Gastroesophageal sphincter (tissue), 4 donors: Measurements from ENCODE around the gene RAB28. TPM values are rescaled to one million over a fixed set of nuclear protein-coding genes. Genes with fewer than 3 reads are reported as not detected.

Experiments
- ATAC-seq: fragments of 150-250 bp; one replicate; pipeline ENCODE4 v1.9.1; 2016; ENCODE audit warnings: mild to moderate bottlenecking, moderate library complexity
- H3K27ac ChIP-seq, 4 donors: fragments of 200-600 bp; sonication (generic) in 3 of 4; 1 replicate in 3 of 4; 2 replicates in 1 of 4; pipeline ENCODE4 v1.5.1; 2016 to 2019
- H3K27me3 ChIP-seq: fragments of 200-600 bp; sonication (generic); one replicate; pipeline ENCODE4 v1.5.1; 2019
- H3K36me3 ChIP-seq, 2 donors: fragments of 200-600 bp; sonication (generic); one replicate each; pipeline ENCODE4 v1.5.1; 2019; ENCODE audit warnings: control low read depth in 1 of 2
- H3K4me1 ChIP-seq, 3 donors: fragments of 200-600 bp; sonication (generic); 1 replicate in 2 of 3; 2 replicates in 1 of 3; pipeline ENCODE4 v1.5.1; 2016 to 2019; ENCODE audit warnings: control low read depth in 2 of 3
- H3K4me3 ChIP-seq, 2 donors: fragments of 200-600 bp; sonication (generic); one replicate each; pipeline ENCODE4 v1.5.1; 2019; ENCODE audit warnings: mild to moderate bottlenecking in 1 of 2, moderate library complexity in 1 of 2
- H3K9me3 ChIP-seq, 3 donors: fragments of 200-600 bp; sonication (generic); one replicate each; pipeline ENCODE4 v1.5.1; 2017 to 2019; ENCODE audit warnings: control low read depth in 2 of 3
- CTCF ChIP-seq, 4 experiments: fragments of 200-600 bp in 2 of 4; fragments of 450-650 bp in 2 of 4; sonication (generic) in 1 of 4; IDR thresholded peaks; one replicate each; pipeline ENCODE4 v1.5.1; 2017 to 2019; ENCODE audit warnings: antibody characterized with exemption in 4 of 4, mild to moderate bottlenecking in 2 of 4, moderate library complexity in 2 of 4
- EP300 ChIP-seq: sonication (generic); formaldehyde crosslinking; IDR thresholded peaks from one replicate; pipeline ENCODE4 v1.6.1; 2017; ENCODE audit warnings: antibody characterized with exemption, mild to moderate bottlenecking
- POLR2A ChIP-seq, 2 donors: fragments of 450-650 bp; IDR thresholded peaks; one replicate each; pipeline ENCODE4 v1.6.1; 2017; ENCODE audit warnings: antibody characterized with exemption in 2 of 2, mild to moderate bottlenecking in 2 of 2, moderate library complexity in 1 of 2
- POLR2AphosphoS5 ChIP-seq: sonication (generic); formaldehyde crosslinking; IDR thresholded peaks from one replicate; pipeline ENCODE4 v1.6.1; 2017; ENCODE audit warnings: antibody characterized with exemption
- WGBS, 2 donors: methylation state at CpG; one replicate each; pipeline ENCODE4 v1.1.5; 2018; ENCODE audit warnings: low coverage in 1 of 2; 5-methylcytosine and 5-hydroxymethylcytosine counted together
- total RNA-seq, 4 donors: library from RNA; depleted of rRNA; stranded (reverse); fragments of >200 nt; gene quantifications; one replicate each; pipeline ENCODE4 v1.1.0, GENCODE V29; 2016

Gene RAB28
- total RNA-seq, 4 donors from 2014 or later: 14.8 to 25.7 (median 18.3) TPM

GRCh38 chr4:13483136-13483767 is 888 bp downstream of the RAB28 start:
- Histone ChIP-seq H3K4me3 (peak overlapping the region; percentile 83 to 87), H3K27ac (peak overlapping the region; percentile 92 to 96 (median 94)), H3K4me1 (peaks cover 0 to 49% (median 6%) of the 10 kb centered on the region in 3 donors), H3K9me3 (no peaks in the 10 kb centered on the region), H3K27me3 (no peaks in the 10 kb centered on the region), H3K36me3 (peaks cover 0 to 9% of the 10 kb centered on the region in 2 donors)
- 7 to 16% methylated on average over 17 of the region's 17 CpGs for WGBS, 2 donors
- TF ChIP-seq POLR2A (IDR thresholded peaks at IDR 0.05) (no peak), CTCF (IDR thresholded peaks at IDR 0.05) (no peak), POLR2AphosphoS5 (no peak), EP300 (no peak)
- no peak for ATAC-seq

DNA sequence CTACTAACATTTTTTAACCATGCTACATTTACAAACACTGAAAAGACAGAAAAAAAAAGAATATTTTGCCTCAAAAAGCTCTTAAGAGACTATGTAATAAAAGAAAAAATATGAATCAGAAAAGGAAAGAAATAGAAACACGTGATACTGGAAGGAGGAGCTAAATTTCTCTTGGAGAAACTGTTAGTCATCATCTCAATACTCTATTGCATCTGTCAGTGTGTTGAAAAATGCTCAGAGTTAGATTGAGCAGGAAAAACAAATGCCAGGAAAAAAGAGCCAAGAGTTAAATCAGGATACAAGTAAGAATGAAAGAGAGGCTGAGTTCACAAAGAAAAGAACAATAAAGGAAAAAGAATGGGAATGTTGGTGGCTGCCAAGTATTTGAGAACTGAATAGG is 2.6 kb downstream of the RAB28 start:
- H3K36me3 ChIP-seq: peaks cover 0 to 10% of the 10 kb centered on the region in 2 donors
- no peaks in the 10 kb centered on the region for H3K27me3 ChIP-seq
- peaks cover 0 to 49% (median 6%) of the 10 kb centered on the region in 3 donors for H3K4me1 ChIP-seq
- H3K27ac ChIP-seq: no peak overlapping the region
- TF ChIP-seq POLR2A (IDR thresholded peaks at IDR 0.05) (no peak), EP300 (no peak), POLR2AphosphoS5 (no peak)
- ATAC-seq: no peak
- H3K9me3 ChIP-seq: no peaks in the 10 kb centered on the region
- H3K4me3 ChIP-seq: no peak overlapping the region
- 5 to 17% methylated on average over 1 of the region's 1 CpG for WGBS, 2 donors

GRCh38 chr4:13478707-13479106 is 5.4 kb downstream of the RAB28 start:
- ATAC-seq: no peak
- Histone ChIP-seq H3K4me3 (no peak overlapping the region), H3K27me3 (no peaks in the 10 kb centered on the region), H3K27ac (no peak overlapping the region), H3K4me1 (peaks cover 0 to 42% (median 6%) of the 10 kb centered on the region in 3 donors), H3K36me3 (peaks cover 0 to 10% of the 10 kb centered on the region in 2 donors), H3K9me3 (no peaks in the 10 kb centered on the region)
- WGBS, 2 donors: 94% methylated on average over 1 of the region's 1 CpG
- TF ChIP-seq EP300: no peak

DNA sequence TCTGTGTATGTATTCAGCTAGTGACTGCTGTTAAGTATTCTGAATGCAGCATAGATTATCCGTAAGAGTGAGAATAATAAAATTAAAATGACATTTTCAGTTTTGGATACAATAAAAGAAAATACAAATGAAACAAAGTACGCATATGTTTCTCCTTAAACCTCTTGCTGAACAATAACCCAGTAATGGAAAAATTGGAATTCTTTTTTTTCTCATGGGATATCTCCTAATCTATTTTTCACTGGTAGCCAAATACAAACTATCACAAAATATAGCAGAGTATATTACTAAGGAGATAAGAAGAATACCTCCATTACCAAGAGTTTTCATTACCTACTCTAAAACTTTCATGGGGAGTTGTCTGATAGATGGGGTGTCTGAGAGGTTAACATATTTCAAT is 6.0 kb downstream of the RAB28 start:
- Histone ChIP-seq H3K4me1 (peaks cover 0 to 38% (median 6%) of the 10 kb centered on the region in 3 donors), H3K27me3 (no peaks in the 10 kb centered on the region), H3K9me3 (no peaks in the 10 kb centered on the region), H3K36me3 (peaks cover 0 to 10% of the 10 kb centered on the region in 2 donors), H3K4me3 (no peak overlapping the region), H3K27ac (no peak overlapping the region)
- TF ChIP-seq POLR2AphosphoS5 (no peak), CTCF (IDR thresholded peaks at IDR 0.05) (no peak), EP300 (no peak), POLR2A (IDR thresholded peaks at IDR 0.05) (no peak)
- WGBS, 2 donors: 92 to 94% methylated on average over 2 of the region's 2 CpGs
- no peak for ATAC-seq

DNA sequence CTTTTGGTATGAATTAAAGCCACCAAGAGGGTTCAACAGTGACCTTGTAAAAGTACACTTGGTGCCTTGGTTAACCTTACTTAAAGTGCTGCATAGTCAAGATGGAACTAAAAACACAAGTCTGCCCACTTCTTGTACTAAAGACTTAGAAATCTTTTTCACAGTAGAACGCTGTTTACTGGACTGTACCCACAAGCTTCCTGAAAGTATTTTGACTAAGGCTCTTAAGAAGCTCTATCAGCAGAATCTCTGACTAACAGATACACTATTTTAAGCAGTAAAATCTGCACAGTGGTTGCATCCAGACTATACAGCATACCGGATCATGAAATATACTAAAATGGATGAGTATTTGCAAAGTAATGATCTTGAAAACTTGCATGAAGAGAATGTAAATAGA is 7.2 kb downstream of the RAB28 start:
- no peak for ATAC-seq
- peaks cover 0 to 10% of the 10 kb centered on the region in 2 donors for H3K36me3 ChIP-seq
- no peaks in the 10 kb centered on the region for H3K9me3 ChIP-seq
- H3K27ac ChIP-seq: no peak overlapping the region
- TF ChIP-seq POLR2A (IDR thresholded peaks at IDR 0.05): no peak
- no peak for TF ChIP-seq POLR2AphosphoS5
- TF ChIP-seq CTCF (IDR thresholded peaks at IDR 0.05): no peak
- TF ChIP-seq EP300: no peak
- H3K4me3 ChIP-seq: no peak overlapping the region
- WGBS, 2 donors: 65 to 90% methylated on average over 2 of the region's 2 CpGs
- H3K27me3 ChIP-seq: no peaks in the 10 kb centered on the region
- H3K4me1 ChIP-seq: peaks cover 0 to 26% (median 0%) of the 10 kb centered on the region in 3 donors

GRCh38 chr4:13476152-13476551 is 8.0 kb downstream of the RAB28 start:
- no peak overlapping the region for H3K4me3 ChIP-seq
- H3K27me3 ChIP-seq: no peaks in the 10 kb centered on the region
- H3K4me1 ChIP-seq: peaks cover 0 to 18% (median 0%) of the 10 kb centered on the region in 3 donors
- H3K27ac ChIP-seq: no peak overlapping the region
- no peak for ATAC-seq
- no peak for TF ChIP-seq POLR2A (IDR thresholded peaks at IDR 0.05)
- no peak for TF ChIP-seq EP300
- TF ChIP-seq CTCF (IDR thresholded peaks at IDR 0.05): no peak
- TF ChIP-seq POLR2AphosphoS5: no peak
- peaks cover 0 to 10% of the 10 kb centered on the region in 2 donors for H3K36me3 ChIP-seq
- H3K9me3 ChIP-seq: no peaks in the 10 kb centered on the region
